LNCaP clone FGC (cell line): ENCODE measurements around the gene ACVR1C.

Experiments
- DNase-seq: peaks from one replicate; pipeline ENCODE4 v3.0.0-alpha.2; 2011; ENCODE audit warnings: low read depth
- H3K4me3 ChIP-seq: 2 replicates; pipeline ENCODE4 v1.5.1; 2011; ENCODE audit warnings: mild to moderate bottlenecking, low read depth, low read length, control low read depth
- TF ChIP-seq, protein P1 (sequence below): IDR thresholded peaks from 2 replicates; pipeline ENCODE4 v1.5.1; 2012; ENCODE audit warnings: mild to moderate bottlenecking; ENCODE audit not compliant: control insufficient read depth, insufficient read depth; ENCODE audit errors: extremely low read depth

ACVR1C gene

DNA sequence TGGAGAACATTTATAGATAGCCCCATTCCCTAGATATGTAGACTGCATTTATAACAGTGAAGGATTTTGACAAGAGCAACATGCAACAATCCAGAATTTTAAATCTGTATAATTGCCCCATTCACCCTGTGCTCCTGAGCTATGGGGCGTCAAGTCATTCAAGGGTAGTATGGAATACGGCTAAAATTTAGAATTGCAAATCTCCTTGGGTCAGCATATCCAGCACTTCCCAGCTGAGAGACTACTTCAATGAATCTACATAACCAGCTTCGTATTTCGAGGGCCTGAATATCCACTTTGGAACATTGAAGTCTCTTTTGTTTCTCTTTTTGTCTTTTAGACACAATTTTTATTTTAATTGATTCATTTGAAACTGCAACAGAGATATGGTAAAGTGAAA is 28.4 kb upstream of the ACVR1C start:
- TF ChIP-seq, protein P1, sequence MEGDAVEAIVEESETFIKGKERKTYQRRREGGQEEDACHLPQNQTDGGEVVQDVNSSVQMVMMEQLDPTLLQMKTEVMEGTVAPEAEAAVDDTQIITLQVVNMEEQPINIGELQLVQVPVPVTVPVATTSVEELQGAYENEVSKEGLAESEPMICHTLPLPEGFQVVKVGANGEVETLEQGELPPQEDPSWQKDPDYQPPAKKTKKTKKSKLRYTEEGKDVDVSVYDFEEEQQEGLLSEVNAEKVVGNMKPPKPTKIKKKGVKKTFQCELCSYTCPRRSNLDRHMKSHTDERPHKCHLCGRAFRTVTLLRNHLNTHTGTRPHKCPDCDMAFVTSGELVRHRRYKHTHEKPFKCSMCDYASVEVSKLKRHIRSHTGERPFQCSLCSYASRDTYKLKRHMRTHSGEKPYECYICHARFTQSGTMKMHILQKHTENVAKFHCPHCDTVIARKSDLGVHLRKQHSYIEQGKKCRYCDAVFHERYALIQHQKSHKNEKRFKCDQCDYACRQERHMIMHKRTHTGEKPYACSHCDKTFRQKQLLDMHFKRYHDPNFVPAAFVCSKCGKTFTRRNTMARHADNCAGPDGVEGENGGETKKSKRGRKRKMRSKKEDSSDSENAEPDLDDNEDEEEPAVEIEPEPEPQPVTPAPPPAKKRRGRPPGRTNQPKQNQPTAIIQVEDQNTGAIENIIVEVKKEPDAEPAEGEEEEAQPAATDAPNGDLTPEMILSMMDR = no peak
- no peak for DNase-seq
- H3K4me3 ChIP-seq = no peak overlapping the region

DNA sequence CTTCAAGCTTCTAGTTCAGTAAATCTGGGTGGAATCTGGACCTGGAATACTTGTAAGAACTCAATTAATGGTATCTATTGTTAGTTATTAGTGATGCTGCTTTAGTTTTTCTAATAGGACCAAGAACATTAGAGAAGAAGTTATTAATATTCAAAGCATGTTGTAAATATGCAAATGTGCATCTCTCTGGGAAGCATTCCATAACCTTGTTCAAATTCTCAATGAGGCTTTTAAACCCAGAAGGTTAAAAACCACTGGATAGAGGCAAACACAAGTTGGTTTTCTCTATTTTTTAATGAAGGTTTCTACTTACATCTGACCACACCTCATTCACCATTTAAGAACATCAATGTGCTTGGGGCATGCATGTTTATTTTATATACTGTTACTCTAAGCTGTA is 16.1 kb upstream of the ACVR1C start:
- DNase-seq = no peak
- H3K4me3 ChIP-seq = no peak overlapping the region
- TF ChIP-seq, protein P1 = no peak

DNA sequence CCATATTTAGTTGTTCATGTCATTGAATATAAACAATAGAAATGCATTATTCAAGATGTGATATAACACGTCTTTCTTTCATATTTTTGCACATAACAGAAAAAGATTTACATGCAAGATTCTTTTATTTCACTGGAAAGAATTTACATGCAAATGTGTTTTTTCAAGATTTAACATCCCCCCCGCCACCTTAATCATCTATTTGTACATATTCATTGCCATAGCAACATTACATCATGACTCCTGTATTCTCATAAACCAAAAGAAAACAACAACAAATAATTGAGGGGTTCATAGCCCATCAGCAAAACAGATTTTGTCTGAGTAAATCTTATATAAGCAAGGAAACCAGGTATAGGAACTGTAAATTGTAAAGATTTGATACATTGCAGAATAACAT is 3.2 kb upstream of the ACVR1C start:
- TF ChIP-seq, protein P1 = no peak
- no peak overlapping the region for H3K4me3 ChIP-seq
- DNase-seq = no peak

DNA sequence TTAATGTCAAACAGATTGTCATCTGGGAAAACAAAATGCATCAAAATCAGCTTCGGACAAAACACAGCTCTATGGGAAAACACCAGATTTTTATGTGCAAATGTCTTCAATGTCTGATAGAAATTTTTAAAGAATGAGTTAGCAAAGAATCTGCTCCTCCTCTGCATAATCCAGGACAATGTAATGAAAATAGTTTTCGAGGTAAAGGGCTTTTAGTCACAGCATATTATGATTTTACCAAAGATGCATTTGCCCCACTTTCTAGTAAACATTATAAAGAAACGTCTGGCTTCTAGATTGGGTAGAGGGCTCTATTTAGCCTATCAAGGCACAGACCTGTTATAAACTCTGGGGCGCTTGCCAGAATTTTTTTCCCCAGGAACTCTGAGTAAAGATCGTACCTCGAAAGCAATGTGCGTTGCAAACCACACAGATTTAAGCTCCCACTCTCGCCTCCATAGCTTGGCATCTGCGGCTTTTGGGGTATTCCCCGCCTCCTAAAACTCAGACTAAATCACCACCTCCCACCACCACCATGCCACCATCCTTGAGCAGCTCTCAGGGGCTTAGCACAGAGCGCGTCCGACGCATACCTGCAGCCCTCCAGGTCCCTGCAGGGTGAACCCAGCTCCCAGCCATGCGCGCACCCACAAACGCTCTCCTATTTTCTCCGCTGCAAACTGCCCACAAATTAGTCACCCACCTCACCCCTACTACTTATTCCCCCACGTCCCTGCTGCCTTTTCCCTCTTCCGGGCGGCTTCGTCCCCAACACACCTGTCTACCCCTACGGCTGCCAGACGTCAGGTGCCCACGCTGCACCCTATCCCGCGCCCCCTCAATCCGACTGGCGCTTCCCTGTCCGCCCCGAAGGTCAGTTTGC is 829 bp downstream of the ACVR1C start:
- no peak for DNase-seq

DNA sequence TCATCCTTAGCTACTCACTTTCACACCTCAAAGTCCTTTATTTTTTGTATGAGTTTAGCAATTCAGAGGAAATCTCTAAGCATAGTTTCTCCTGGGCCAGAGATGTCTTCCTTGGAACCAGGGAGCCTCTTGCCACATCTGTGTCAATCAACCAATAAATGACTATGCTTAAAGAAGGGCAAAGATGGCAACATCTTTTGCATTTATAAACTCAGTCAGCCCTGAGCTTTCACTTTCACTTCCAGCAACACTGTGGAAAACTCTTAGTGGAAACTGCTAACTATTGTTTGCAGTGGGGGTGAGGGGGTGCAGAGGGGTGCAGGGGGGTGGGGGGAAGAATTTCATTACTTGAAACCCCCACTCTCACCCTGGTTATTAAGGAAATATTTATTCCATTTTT is 3.4 kb downstream of the ACVR1C start:
- TF ChIP-seq, protein P1 = no peak
- DNase-seq = no peak
- H3K4me3 ChIP-seq = no peak overlapping the region

More for the DNA sequence above, 829 bp downstream of the ACVR1C start:
- H3K4me3 ChIP-seq = peak overlapping the region; percentile 37
- TF ChIP-seq, protein P1 = no peak

DNA sequence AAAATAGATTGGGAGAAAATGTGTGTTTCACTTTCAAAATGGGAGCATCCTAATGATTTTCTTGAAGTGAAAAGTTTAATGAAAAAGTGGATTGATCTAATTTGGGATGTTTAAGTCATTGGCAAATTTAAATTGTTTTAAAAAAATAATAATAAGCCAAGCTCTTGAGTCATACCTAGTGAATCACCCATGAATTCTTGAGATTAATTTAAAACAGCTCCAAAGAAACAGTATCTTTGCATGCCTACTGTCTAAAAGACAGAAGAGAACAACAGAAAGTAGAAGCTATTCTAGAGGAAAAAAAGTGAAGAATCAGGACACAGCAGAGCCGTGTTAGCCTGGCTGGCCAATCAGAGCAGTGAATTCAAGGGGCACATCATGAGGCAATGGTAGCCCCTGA is 7.7 kb downstream of the ACVR1C start:
- TF ChIP-seq, protein P1 = no peak
- no peak for DNase-seq
- no peak overlapping the region for H3K4me3 ChIP-seq

DNA sequence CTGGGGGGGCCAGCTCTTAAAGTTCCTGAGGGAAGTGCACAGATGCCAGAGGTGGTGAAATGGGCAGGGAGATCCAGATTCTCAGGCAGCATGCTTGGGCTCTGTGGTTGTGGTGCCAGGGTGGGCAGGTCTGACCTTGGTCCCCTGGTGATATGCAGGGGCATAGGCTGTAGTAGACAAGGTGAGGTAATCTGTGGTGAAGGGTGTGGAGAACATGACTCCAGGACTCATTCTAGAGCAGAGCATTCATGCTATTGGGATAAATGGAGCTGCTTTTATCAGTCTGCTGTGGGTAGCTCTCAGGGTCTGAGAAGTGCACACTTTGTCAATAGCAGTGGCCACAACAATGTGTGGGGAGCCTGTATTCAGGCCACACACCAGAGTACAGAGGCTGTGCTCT is 16.9 kb downstream of the ACVR1C start:
- TF ChIP-seq, protein P1 = no peak
- no peak for DNase-seq
- H3K4me3 ChIP-seq = no peak overlapping the region
